NCI-H2196 treated with DMSO at 0.1 percent for 48 hours (cell line): ENCODE measurements around the gene CRTAC1.

Experiments
- DNase-seq: peaks from one replicate; lab custom pipeline; 2025; ENCODE audit not compliant: unreplicated experiment; lab: John Stamatoyannopoulos, UW

Gene CRTAC1

GRCh38 chr10:98030093-98030821 lies at the start of gene CRTAC1:
Gene CRTAC1 (minus strand): TSS chr10:98030621. CDS start chr10:98030472, 149 bp downstream.
- peak; percentile 24 for DNase-seq

GRCh38 chr10:98078774-98079173 lies 48.4 kb upstream of the CRTAC1 start:
- no peak for DNase-seq

- DNase-seq: no peak
These were observed 46.8 kb upstream of the CRTAC1 start for GRCh38 chr10:98077223-98077622.

- DNase-seq: no peak
These were observed 45.7 kb upstream of the CRTAC1 start for GRCh38 chr10:98076086-98076485.

- DNase-seq: no peak
These were observed 44.0 kb upstream of the CRTAC1 start for GRCh38 chr10:98074315-98074911.

GRCh38 chr10:98067165-98067564 lies 36.7 kb upstream of the CRTAC1 start:
- no peak for DNase-seq

- DNase-seq: no peak
These were observed 33.3 kb upstream of the CRTAC1 start for GRCh38 chr10:98063740-98064027.

- DNase-seq: no peak
These were observed 32.0 kb upstream of the CRTAC1 start for GRCh38 chr10:98062424-98062823.

GRCh38 chr10:98060079-98060478 lies 29.7 kb upstream of the CRTAC1 start:
- DNase-seq: no peak

GRCh38 chr10:98058295-98058694 lies 27.9 kb upstream of the CRTAC1 start:
- DNase-seq: no peak

- DNase-seq: no peak
These were observed 25.6 kb upstream of the CRTAC1 start for GRCh38 chr10:98055841-98056516.

GRCh38 chr10:98047009-98047741 lies 16.8 kb upstream of the CRTAC1 start:
- no peak for DNase-seq

- peak; percentile 26 for DNase-seq
These were observed 15.5 kb upstream of the CRTAC1 start for GRCh38 chr10:98045785-98046389.

- DNase-seq: peak; percentile 7
These were observed 11.1 kb upstream of the CRTAC1 start for GRCh38 chr10:98041352-98042043.

- DNase-seq: no peak
These were observed 9.4 kb upstream of the CRTAC1 start for GRCh38 chr10:98039690-98040381.

- DNase-seq: no peak
These were observed 7.9 kb upstream of the CRTAC1 start for GRCh38 chr10:98038288-98038687.

- no peak for DNase-seq
These were observed 5.2 kb upstream of the CRTAC1 start for GRCh38 chr10:98035599-98035998.

GRCh38 chr10:98033515-98033914 lies 3.1 kb upstream of the CRTAC1 start:
- DNase-seq: no peak

GRCh38 chr10:98031440-98031839 lies 1.0 kb upstream of the CRTAC1 start:
- DNase-seq: no peak

GRCh38 chr10:98030991-98031431 lies 590 bp upstream of the CRTAC1 start:
- DNase-seq: no peak
